ENCODE results near the gene SLC16A2. TPM values are rescaled to one million over a fixed set of nuclear protein-coding genes. Genes with fewer than 3 reads are reported as not detected.

Gene SLC16A2
- total RNA-seq, 1 experiment from 2014 or later, result 17.8 TPM

- no peak overlapping the region for H3K27ac ChIP-seq (ENCODE audit: low read depth, low read length, poor library complexity, severe bottlenecking)
- no peak for DNase-seq (ENCODE audit: low spot score)
- H3K27me3 ChIP-seq (replicated peaks; ENCODE audit: insufficient read depth, low read depth, low read length, poor library complexity), result no peaks in the 10 kb centered on the region
- H3K9me3 ChIP-seq (ENCODE audit: low read depth, low read length, poor library complexity, severe bottlenecking), result no peaks in the 10 kb centered on the region
- no peak for TF ChIP-seq EZH2 (IDR thresholded peaks at IDR 0.05; ENCODE audit: borderline replicate concordance, low read depth, low read length, poor library complexity, severe bottlenecking)
- TF ChIP-seq CTCF (conservative IDR thresholded peaks at IDR 0.05; ENCODE audit: low read depth, low read length), result no peak
- H3K4me1 ChIP-seq (ENCODE audit: insufficient read depth, low read length, poor library complexity, severe bottlenecking), result no peaks in the 10 kb centered on the region
- H3K36me3 ChIP-seq (ENCODE audit: insufficient read depth, low read length, poor library complexity, severe bottlenecking), result no peaks in the 10 kb centered on the region
- POLR2A ChIA-PET (ENCODE audit: low non-redundant PET), result no interaction called here
- CTCF ChIA-PET, result no interaction called here
- BruUV-seq (replicated peaks), result no TSS peak
- intact Hi-C loops (cut with micrococcal nuclease; ENCODE audit: unreplicated experiment), result no loop called here
- H3K4me3 ChIP-seq (ENCODE audit: low read depth, low read length, poor library complexity, severe bottlenecking), result no peak overlapping the region
Measured at GRCh38 chrX:74578137-74578536, 156.8 kb downstream of the SLC16A2 start.

DNA sequence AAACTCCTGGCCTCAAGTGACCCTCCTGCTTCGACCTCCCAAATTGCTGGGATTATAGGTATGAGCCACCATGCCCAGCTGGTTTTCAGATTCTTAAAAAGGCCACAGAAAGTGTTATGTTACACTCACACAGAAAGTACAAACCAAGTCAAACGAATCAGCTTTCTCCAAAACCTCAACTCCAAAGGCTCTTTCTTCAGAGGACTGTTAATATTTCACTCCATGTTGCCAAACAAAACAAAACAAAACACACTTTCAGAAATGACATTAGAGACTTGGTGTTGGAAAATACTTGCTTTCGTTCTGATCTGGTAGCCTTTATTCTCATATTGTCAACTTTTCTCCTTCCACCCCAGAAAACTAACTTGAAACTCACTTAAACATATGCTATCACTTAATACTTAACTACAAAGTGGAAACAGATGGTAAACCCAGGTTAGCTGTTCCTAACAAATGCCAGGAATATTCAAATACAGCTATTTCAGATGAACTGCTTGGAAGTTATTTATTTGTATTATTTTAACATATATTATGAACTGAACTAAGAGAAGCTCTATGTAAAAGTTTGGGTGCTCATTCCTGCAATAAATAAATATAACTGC, 158.4 kb downstream of the SLC16A2 start:
- Histone ChIP-seq H3K4me1 (ENCODE audit: insufficient read depth, low read length, poor library complexity, severe bottlenecking) (no peaks in the 10 kb centered on the region), H3K36me3 (ENCODE audit: insufficient read depth, low read length, poor library complexity, severe bottlenecking) (no peaks in the 10 kb centered on the region), H3K4me3 (ENCODE audit: low read depth, low read length, poor library complexity, severe bottlenecking) (no peak overlapping the region), H3K27me3 (replicated peaks; ENCODE audit: insufficient read depth, low read depth, low read length, poor library complexity) (no peaks in the 10 kb centered on the region), H3K9me3 (ENCODE audit: low read depth, low read length, poor library complexity, severe bottlenecking) (no peaks in the 10 kb centered on the region), H3K27ac (ENCODE audit: low read depth, low read length, poor library complexity, severe bottlenecking) (no peak overlapping the region)
- CTCF ChIA-PET, result no interaction called here
- no TSS peak for BruUV-seq (replicated peaks)
- no peak for DNase-seq (ENCODE audit: low spot score)
- POLR2A ChIA-PET (ENCODE audit: low non-redundant PET), result no interaction called here
- TF ChIP-seq CTCF (conservative IDR thresholded peaks at IDR 0.05; ENCODE audit: low read depth, low read length) (no peak), EZH2 (IDR thresholded peaks at IDR 0.05; ENCODE audit: borderline replicate concordance, low read depth, low read length, poor library complexity, severe bottlenecking) (no peak)
- intact Hi-C loops (cut with micrococcal nuclease; ENCODE audit: unreplicated experiment), result no loop called here

Other genes starting within 250 kb of the SLC16A2 start
- not detected in 2 replicates for gene ZCCHC13, start 117.3 kb upstream of the SLC16A2 start, total RNA-seq (2021)
- 55.0 and 57.7 TPM in 2 replicates for gene RLIM, start 193.1 kb downstream of the SLC16A2 start, total RNA-seq (2021)